IPS DF 6.9 (cell line): ENCODE results near the gene PLEKHG4B.

Experiments
- DNase-seq: peaks from one replicate; pipeline ENCODE4 v3.0.0-alpha.2; 2013; ENCODE audit warnings: low read depth, low spot score
- H3K27ac ChIP-seq: one replicate; pipeline ENCODE4 v1.5.1; 2013; ENCODE audit warnings: low read length, control low read depth
- H3K27me3 ChIP-seq: 2 replicates; pipeline ENCODE4 v1.6.1; 2013; ENCODE audit warnings: mild to moderate bottlenecking, low read length; ENCODE audit not compliant: control insufficient read depth, insufficient read depth
- H3K36me3 ChIP-seq: 2 replicates; pipeline ENCODE4 v1.6.1; 2013; ENCODE audit warnings: low read length; ENCODE audit not compliant: control insufficient read depth, insufficient read depth
- H3K4me1 ChIP-seq: 2 replicates; pipeline ENCODE4 v1.6.1; 2013; ENCODE audit warnings: low read length; ENCODE audit not compliant: control insufficient read depth, insufficient read depth
- H3K4me3 ChIP-seq: 2 replicates; pipeline ENCODE4 v1.5.1; 2013; ENCODE audit warnings: mild to moderate bottlenecking, low read length
- H3K9me3 ChIP-seq: 2 replicates; pipeline ENCODE4 v1.6.1; 2013; ENCODE audit warnings: low read length, inconsistent platforms; ENCODE audit not compliant: control insufficient read depth, insufficient read depth
- WGBS: extraction: QIAGEN DNeasy Blood & Tissue Kit; methylation state at CpG from one replicate; pipeline ENCODE4 v1.1.7; 2013; ENCODE audit warnings: mixed read lengths, missing lambda C conversion rate; ENCODE audit not compliant: insufficient read length, insufficient coverage; 5-methylcytosine and 5-hydroxymethylcytosine counted together

PLEKHG4B gene

GRCh38 chr5:190366-191035 is 98.5 kb downstream of the PLEKHG4B start:
- Histone ChIP-seq H3K27ac (no peak overlapping the region), H3K4me3 (no peak overlapping the region)
- WGBS = no CpG with 5 or more reads among the region's 16 CpGs

DNA sequence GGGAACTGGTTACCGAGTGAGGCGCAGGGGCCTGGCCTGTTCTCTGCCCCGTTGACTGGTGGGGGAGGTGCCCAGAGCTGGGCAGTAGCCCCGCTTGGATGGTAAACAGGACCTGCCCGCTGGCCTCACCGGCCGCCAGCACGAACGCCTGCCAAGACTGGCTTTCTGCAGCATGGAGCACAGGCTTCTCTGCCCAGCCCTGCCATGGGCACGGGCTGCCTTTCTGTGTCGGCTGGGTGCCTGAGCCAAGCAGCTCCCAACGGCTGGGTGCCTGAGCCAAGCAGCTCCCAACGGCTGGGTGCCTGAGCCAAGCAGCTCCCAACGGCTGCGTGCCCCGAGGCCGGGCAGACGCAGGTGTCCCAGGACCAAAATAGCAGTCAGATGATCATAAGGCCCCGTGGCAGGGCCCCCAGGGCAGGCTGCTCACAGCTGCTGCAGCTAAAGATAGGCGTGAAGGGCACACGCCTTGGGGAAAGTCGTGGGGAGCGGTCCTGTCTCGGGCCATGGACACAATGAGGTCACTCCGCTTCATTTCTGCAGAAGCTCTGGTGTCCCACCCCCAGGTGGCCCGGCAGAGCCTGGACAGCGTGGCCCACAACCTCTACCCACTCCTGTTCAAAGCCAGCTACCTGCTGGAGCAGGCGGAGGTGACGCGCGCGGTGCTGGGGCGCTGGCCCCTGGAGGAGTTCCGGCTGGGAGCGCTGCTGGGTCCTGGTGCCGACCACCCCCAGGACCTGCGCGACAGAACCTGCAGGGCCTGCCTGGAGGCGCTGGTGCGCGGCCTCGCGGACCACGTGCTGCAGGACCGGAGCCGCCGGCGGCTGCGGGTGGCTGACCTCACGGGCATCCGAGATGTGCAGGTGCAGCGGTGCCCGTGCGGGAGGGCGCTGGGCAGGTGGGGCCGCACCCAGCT is 99.3 kb downstream of the PLEKHG4B start, which contains the start of gene LRRC14B:
Gene LRRC14B (plus strand): TSS at position 460 of the 913 bp plus-strand sequence. CDS start 44 bp downstream, at position 504.
- no peak for DNase-seq
- no peak within 1 kb of the TSS for H3K27ac ChIP-seq
- no peaks in the 10 kb centered on the region for H3K27me3 ChIP-seq
- H3K4me1 ChIP-seq = peaks cover 3% of the 10 kb centered on the region
- no CpG with 5 or more reads among the region's 56 CpGs for WGBS
- no peaks in the 10 kb centered on the region for H3K9me3 ChIP-seq
- no peak within 1 kb of the TSS for H3K4me3 ChIP-seq
- no peaks in the 10 kb centered on the region for H3K36me3 ChIP-seq

More at GRCh38 chr5:190366-191035, 98.5 kb downstream of the PLEKHG4B start:
- Histone ChIP-seq H3K4me1 (peaks cover 3% of the 10 kb centered on the region), H3K9me3 (no peaks in the 10 kb centered on the region), H3K36me3 (no peaks in the 10 kb centered on the region), H3K27me3 (no peaks in the 10 kb centered on the region)
- DNase-seq = no peak

DNA sequence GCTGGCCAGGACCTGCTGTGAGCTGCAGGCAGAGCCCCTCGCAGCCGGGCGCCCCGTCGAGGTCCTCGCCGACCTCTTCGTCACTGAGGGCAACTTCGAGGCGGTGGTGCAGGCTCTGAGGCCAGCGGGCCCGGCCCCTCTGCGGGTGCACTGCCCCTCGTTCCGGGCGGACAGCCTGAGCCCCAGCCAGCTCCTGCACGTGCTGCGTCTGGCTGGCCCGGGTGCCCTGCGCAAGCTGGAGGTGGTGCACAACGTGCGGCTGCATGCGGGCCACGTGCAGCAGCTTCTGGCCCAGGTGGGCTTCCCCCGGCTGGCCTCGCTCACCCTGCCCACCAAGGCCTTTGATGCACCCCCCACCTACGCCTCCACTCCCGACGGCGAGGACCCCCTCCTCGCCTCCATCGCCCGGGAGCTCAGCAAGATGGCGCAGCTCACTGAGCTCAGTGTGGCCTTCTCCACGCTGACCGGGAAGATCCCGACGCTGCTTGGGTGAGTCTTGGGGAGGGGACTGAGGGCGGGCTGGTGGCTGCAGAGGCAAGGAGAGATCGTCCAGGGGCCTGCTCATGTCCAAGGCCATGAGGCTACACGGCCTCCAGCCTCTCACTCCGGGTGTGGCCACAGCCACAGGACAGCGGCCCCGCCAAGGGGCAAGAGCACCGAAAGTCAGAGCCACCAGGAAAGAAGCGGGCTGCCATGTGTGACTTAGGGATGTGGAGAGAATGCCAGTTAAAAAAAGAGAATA is 100.2 kb downstream of the PLEKHG4B start:
- Histone ChIP-seq H3K4me3 (no peak overlapping the region), H3K27me3 (no peaks in the 10 kb centered on the region), H3K4me1 (peaks cover 3% of the 10 kb centered on the region), H3K36me3 (no peaks in the 10 kb centered on the region), H3K27ac (no peak overlapping the region), H3K9me3 (no peaks in the 10 kb centered on the region)
- WGBS = no CpG with 5 or more reads among the region's 46 CpGs
- DNase-seq = no peak

DNA sequence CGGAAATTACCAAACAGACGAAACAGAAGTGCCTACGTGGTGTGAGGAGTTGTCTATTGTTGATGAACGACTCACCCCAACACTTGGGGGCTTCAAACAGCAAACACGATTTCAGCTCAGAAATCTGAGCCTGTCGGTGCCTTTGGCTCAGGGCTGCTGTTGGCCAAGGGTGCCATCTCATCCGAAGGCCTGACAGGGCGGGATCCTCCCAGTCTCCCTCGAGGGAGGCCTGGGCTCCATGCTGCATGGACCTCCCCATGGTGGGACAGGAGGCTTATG is 100.7 kb downstream of the PLEKHG4B start:
- Histone ChIP-seq H3K27me3 (no peaks in the 10 kb centered on the region), H3K4me1 (peaks cover 3% of the 10 kb centered on the region), H3K4me3 (no peak overlapping the region), H3K9me3 (no peaks in the 10 kb centered on the region), H3K27ac (no peak overlapping the region), H3K36me3 (no peaks in the 10 kb centered on the region)
- no peak for DNase-seq
- no CpG with 5 or more reads among the region's 9 CpGs for WGBS

DNA sequence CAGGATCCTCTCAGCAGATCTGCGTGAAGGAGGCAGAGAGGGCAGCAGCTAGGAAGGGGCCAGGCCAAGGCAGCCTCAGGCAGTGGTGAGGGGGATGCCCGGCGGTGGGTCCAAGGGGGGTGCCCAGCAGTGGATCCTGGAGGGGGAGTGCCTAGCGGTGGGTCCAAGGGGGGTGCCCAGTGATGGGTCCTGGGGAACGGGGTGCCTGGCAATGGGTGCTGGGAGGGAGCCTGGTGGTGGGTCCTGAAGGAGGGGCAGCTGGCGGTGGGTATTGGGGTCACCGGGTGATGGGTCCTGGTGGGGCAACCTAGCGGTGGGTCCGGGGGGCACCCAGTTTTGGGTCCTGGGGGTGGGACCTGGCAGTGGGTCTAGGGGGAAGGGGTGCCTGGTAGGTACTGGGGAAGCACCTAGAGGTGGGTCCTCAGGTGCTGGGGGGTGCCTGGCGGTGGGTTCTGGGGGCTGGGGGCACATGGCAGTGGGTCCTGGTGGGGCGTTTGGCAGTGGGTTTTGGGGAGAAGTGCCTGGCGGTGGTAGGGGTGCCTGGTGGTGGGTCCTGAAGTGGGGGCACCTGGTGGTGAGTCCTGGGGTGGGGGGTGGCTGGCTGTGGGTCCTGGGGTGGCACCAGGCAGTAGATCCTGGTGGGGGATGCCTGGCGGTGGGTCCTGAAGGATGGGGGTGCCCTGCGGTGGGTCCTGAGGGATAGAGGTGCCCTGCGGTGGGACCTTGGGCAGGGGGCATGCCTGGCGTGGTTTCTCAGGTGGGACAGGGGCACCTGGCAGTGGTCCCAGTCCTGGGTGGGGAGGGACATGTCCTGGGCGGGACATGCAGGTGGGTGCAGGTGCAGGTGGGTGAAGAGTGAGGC is 101.2 kb downstream of the PLEKHG4B start:
- no CpG with 5 or more reads among the region's 17 CpGs for WGBS
- H3K27ac ChIP-seq = no peak overlapping the region
- H3K27me3 ChIP-seq = no peaks in the 10 kb centered on the region
- no peaks in the 10 kb centered on the region for H3K36me3 ChIP-seq
- DNase-seq = no peak
- H3K4me3 ChIP-seq = no peak overlapping the region
- H3K4me1 ChIP-seq = peaks cover 2% of the 10 kb centered on the region
- H3K9me3 ChIP-seq = no peaks in the 10 kb centered on the region

DNA sequence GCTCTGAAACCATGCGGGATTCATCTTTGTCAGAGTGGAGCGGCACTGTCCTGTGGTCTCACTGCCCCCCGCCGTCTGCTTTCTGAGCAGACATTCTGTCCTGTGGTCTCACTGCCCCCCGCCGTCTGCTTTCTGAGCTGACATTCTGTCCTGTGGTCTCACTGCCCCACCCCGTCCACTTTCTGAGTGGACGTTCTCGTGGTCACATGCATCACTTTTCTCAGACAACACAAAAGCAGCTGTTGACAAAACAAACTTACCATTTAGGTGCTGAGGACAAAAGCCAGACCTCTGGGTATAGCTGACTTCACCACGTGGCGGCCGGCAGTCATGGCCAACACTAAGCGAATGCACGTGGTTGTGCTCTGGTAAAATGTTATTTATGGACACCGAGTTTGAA is 102.1 kb downstream of the PLEKHG4B start:
- no CpG with 5 or more reads among the region's 15 CpGs for WGBS
- no peak for DNase-seq
- no peaks in the 10 kb centered on the region for H3K4me1 ChIP-seq

DNA sequence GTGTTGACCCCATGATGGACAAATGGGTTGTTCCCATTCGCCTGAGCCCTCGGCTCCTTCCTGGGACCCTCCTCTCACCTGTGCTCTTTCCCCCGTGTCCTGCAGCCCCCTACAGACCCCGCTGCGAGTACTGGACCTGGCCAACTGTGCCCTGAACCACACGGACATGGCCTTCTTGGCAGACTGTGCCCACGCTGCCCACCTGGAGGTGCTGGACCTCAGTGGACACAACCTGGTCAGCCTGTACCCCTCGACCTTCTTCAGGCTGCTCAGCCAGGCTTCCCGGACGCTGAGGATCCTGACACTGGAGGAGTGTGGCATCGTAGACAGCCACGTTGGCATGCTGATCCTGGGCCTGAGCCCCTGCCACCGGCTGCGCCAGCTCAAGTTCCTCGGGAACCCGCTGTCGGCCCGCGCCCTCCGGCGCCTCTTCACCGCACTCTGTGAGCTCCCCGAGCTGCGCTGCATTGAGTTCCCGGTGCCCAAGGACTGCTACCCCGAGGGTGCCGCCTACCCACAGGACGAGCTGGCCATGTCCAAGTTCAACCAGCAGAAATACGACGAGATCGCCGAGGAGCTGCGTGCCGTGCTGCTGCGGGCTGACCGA is 102.7 kb downstream of the PLEKHG4B start:
- Histone ChIP-seq H3K9me3 (no peaks in the 10 kb centered on the region), H3K4me1 (no peaks in the 10 kb centered on the region), H3K27ac (no peak overlapping the region), H3K4me3 (no peak overlapping the region), H3K36me3 (no peaks in the 10 kb centered on the region), H3K27me3 (no peaks in the 10 kb centered on the region)
- no peak for DNase-seq
- WGBS = no CpG with 5 or more reads among the region's 36 CpGs

More for the DNA sequence above, 102.1 kb downstream of the PLEKHG4B start:
- no peaks in the 10 kb centered on the region for H3K27me3 ChIP-seq
- no peaks in the 10 kb centered on the region for H3K9me3 ChIP-seq
- H3K36me3 ChIP-seq = no peaks in the 10 kb centered on the region
- H3K27ac ChIP-seq = no peak overlapping the region
- no peak overlapping the region for H3K4me3 ChIP-seq

DNA sequence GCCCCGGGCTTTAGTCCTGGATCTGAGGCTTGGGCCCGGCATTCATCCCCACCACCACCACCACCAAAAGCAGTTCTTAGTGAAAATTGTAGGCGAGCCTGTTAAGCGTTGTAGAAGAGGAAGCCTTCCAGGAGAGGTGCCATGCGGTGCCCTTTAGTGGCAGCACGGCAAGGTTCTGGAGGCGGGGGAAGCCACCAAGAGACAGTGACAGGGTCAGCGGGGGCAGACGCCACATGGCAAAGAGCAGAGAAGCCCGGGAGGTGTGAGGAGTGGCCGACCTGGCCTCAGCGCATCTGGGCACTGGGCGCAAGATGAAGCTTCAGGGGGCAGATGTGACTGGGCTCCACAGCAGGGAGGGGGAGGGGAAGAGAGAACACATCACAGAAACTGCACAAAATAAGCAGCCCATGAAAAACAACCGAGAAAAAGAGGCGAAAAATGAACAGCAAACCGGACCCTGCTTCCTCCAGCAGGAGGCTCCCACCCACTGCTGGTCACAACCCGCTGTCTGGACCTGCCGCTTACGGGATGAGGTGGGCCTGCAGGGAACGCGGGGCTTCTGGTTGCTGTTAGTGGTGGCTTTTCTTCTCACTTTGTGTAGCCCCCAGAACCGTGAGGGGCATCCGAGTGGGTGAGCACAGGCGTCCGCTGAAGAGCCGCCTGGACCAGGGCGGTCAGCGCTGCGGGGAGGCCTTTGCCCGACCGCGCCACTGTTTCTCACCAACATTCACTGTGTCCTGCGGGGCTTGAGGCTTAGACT is 103.6 kb downstream of the PLEKHG4B start:
- WGBS = no CpG with 5 or more reads among the region's 33 CpGs
- H3K4me1 ChIP-seq = no peaks in the 10 kb centered on the region
- H3K27me3 ChIP-seq = no peaks in the 10 kb centered on the region
- no peak overlapping the region for H3K4me3 ChIP-seq
- H3K36me3 ChIP-seq = no peaks in the 10 kb centered on the region
- H3K27ac ChIP-seq = no peak overlapping the region
- DNase-seq = no peak
- H3K9me3 ChIP-seq = no peaks in the 10 kb centered on the region

DNA sequence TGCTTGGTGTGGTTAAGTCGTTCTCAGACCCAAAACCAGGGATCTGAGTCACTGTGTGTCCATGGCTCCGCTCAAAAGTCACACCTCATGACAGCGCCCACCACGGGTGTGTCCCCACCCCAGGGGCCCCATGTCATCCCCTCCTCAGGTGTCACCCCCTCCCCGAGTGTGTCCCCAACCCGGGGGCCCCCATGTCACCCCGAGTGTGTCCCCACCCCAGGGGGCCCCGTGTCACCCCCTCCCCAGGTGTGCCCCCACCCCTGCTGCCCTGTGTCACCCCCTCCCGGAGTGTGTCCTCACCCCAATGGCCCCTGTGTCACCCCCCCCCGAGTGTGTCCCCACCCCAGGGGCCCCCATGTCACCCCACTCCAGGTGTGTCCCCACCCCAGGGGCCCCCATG is 104.4 kb downstream of the PLEKHG4B start:
- H3K27ac ChIP-seq = no peak overlapping the region
- no peaks in the 10 kb centered on the region for H3K27me3 ChIP-seq
- no peak for DNase-seq
- no peaks in the 10 kb centered on the region for H3K36me3 ChIP-seq
- no peaks in the 10 kb centered on the region for H3K9me3 ChIP-seq
- no peaks in the 10 kb centered on the region for H3K4me1 ChIP-seq
- no CpG with 5 or more reads among the region's 10 CpGs for WGBS
- H3K4me3 ChIP-seq = no peak overlapping the region
